Measurements from ENCODE around the gene STK38. TPM values are rescaled to one million over a fixed set of nuclear protein-coding genes. Genes with fewer than 3 reads are reported as not detected.

The STK38 gene
- total RNA-seq, 1 experiment from 2014 or later = 31.5 TPM

- no peaks in the 10 kb centered on the region for H3K9me3 ChIP-seq (ENCODE audit: low read length)
- H3K4me3 ChIP-seq (ENCODE audit: low read length) = no peak overlapping the region
- H3K27me3 ChIP-seq (ENCODE audit: low read length) = no peaks in the 10 kb centered on the region
- H3K36me3 ChIP-seq (ENCODE audit: insufficient read depth, low read length) = peaks cover 45% of the 10 kb centered on the region
- no peak for DNase-seq
- no peak overlapping the region for H3K4me2 ChIP-seq (ENCODE audit: low read depth, low read length, poor library complexity, severe bottlenecking)
- H4K20me1 ChIP-seq (ENCODE audit: insufficient read depth, low read depth, low read length) = no peaks in the 10 kb centered on the region
- H2AFZ ChIP-seq (ENCODE audit: low read length) = no peak overlapping the region
- no peaks in the 10 kb centered on the region for H3K9me2 ChIP-seq (replicated peaks; ENCODE audit: insufficient read depth, low read length)
- H3K27ac ChIP-seq (ENCODE audit: low read length) = no peak overlapping the region
- H3K9ac ChIP-seq (ENCODE audit: low read length) = no peak overlapping the region
- H3K79me2 ChIP-seq (ENCODE audit: low read length) = peaks cover 31% of the 10 kb centered on the region
- peaks cover 8% of the 10 kb centered on the region for H3K4me1 ChIP-seq (ENCODE audit: low read length)
Measured at GRCh38 chr6:36524871-36525270, 22.4 kb downstream of the STK38 start.

- Histone ChIP-seq H4K20me1 (ENCODE audit: insufficient read depth, low read depth, low read length) (no peaks in the 10 kb centered on the region), H2AFZ (ENCODE audit: low read length) (no peak overlapping the region), H3K4me2 (ENCODE audit: low read depth, low read length, poor library complexity, severe bottlenecking) (no peak overlapping the region), H3K27ac (ENCODE audit: low read length) (no peak overlapping the region), H3K4me3 (ENCODE audit: low read length) (no peak overlapping the region), H3K9me3 (ENCODE audit: low read length) (no peaks in the 10 kb centered on the region), H3K4me1 (ENCODE audit: low read length) (peaks cover 16% of the 10 kb centered on the region), H3K9me2 (replicated peaks; ENCODE audit: insufficient read depth, low read length) (no peaks in the 10 kb centered on the region), H3K36me3 (ENCODE audit: insufficient read depth, low read length) (peaks cover 52% of the 10 kb centered on the region), H3K27me3 (ENCODE audit: low read length) (no peaks in the 10 kb centered on the region), H3K79me2 (ENCODE audit: low read length) (peaks cover 25% of the 10 kb centered on the region), H3K9ac (ENCODE audit: low read length) (no peak overlapping the region)
- no peak for DNase-seq
Measured at GRCh38 chr6:36523936-36524499, 23.3 kb downstream of the STK38 start.

GRCh38 chr6:36523451-36523850 is 23.8 kb downstream of the STK38 start:
- no peaks in the 10 kb centered on the region for H3K9me3 ChIP-seq (ENCODE audit: low read length)
- no peak for DNase-seq
- peaks cover 55% of the 10 kb centered on the region for H3K36me3 ChIP-seq (ENCODE audit: insufficient read depth, low read length)
- peaks cover 22% of the 10 kb centered on the region for H3K4me1 ChIP-seq (ENCODE audit: low read length)
- H3K27me3 ChIP-seq (ENCODE audit: low read length) = no peaks in the 10 kb centered on the region
- no peak overlapping the region for H3K4me3 ChIP-seq (ENCODE audit: low read length)
- no peak overlapping the region for H3K27ac ChIP-seq (ENCODE audit: low read length)
- no peak overlapping the region for H2AFZ ChIP-seq (ENCODE audit: low read length)
- no peaks in the 10 kb centered on the region for H4K20me1 ChIP-seq (ENCODE audit: insufficient read depth, low read depth, low read length)
- no peaks in the 10 kb centered on the region for H3K9me2 ChIP-seq (replicated peaks; ENCODE audit: insufficient read depth, low read length)
- no peak overlapping the region for H3K9ac ChIP-seq (ENCODE audit: low read length)
- no peak overlapping the region for H3K4me2 ChIP-seq (ENCODE audit: low read depth, low read length, poor library complexity, severe bottlenecking)
- peaks cover 20% of the 10 kb centered on the region for H3K79me2 ChIP-seq (ENCODE audit: low read length)

GRCh38 chr6:36519352-36519751 is 27.9 kb downstream of the STK38 start:
- Histone ChIP-seq H2AFZ (ENCODE audit: low read length) (no peak overlapping the region), H3K27me3 (ENCODE audit: low read length) (no peaks in the 10 kb centered on the region), H4K20me1 (ENCODE audit: insufficient read depth, low read depth, low read length) (no peaks in the 10 kb centered on the region), H3K4me2 (ENCODE audit: low read depth, low read length, poor library complexity, severe bottlenecking) (no peak overlapping the region), H3K36me3 (ENCODE audit: insufficient read depth, low read length) (peaks cover 65% of the 10 kb centered on the region), H3K9me2 (replicated peaks; ENCODE audit: insufficient read depth, low read length) (no peaks in the 10 kb centered on the region), H3K27ac (ENCODE audit: low read length) (peak overlapping the region; percentile 88), H3K9me3 (ENCODE audit: low read length) (no peaks in the 10 kb centered on the region), H3K79me2 (ENCODE audit: low read length) (peaks cover 7% of the 10 kb centered on the region; the same call in 1 of the 2 replicates), H3K4me3 (ENCODE audit: low read length) (no peak overlapping the region), H3K4me1 (ENCODE audit: low read length) (peaks cover 50% of the 10 kb centered on the region), H3K9ac (ENCODE audit: low read length) (no peak overlapping the region)
- DNase-seq = no peak

- H3K27ac ChIP-seq (ENCODE audit: low read length) = peak overlapping the region; percentile 88
- no peaks in the 10 kb centered on the region for H3K27me3 ChIP-seq (ENCODE audit: low read length)
- peak overlapping the region; percentile 69 for H3K4me2 ChIP-seq (ENCODE audit: low read depth, low read length, poor library complexity, severe bottlenecking)
- DNase-seq = peak; percentile 51
- H3K9me2 ChIP-seq (replicated peaks; ENCODE audit: insufficient read depth, low read length) = no peaks in the 10 kb centered on the region
- peaks cover 59% of the 10 kb centered on the region for H3K36me3 ChIP-seq (ENCODE audit: insufficient read depth, low read length)
- H3K9me3 ChIP-seq (ENCODE audit: low read length) = no peaks in the 10 kb centered on the region
- H2AFZ ChIP-seq (ENCODE audit: low read length) = no peak overlapping the region
- peaks cover 7% of the 10 kb centered on the region; the same call in 1 of the 2 replicates for H3K79me2 ChIP-seq (ENCODE audit: low read length)
- peak overlapping the region; percentile 47 for H3K9ac ChIP-seq (ENCODE audit: low read length)
- peak overlapping the region; percentile 44 for H3K4me3 ChIP-seq (ENCODE audit: low read length)
- H3K4me1 ChIP-seq (ENCODE audit: low read length) = peaks cover 50% of the 10 kb centered on the region
- H4K20me1 ChIP-seq (ENCODE audit: insufficient read depth, low read depth, low read length) = no peaks in the 10 kb centered on the region
Measured at GRCh38 chr6:36517408-36517807, 29.9 kb downstream of the STK38 start.

- Histone ChIP-seq H3K4me1 (ENCODE audit: low read length) (peaks cover 50% of the 10 kb centered on the region), H2AFZ (ENCODE audit: low read length) (no peak overlapping the region), H3K9ac (ENCODE audit: low read length) (peak overlapping the region; percentile 47), H3K27me3 (ENCODE audit: low read length) (no peaks in the 10 kb centered on the region), H3K4me2 (ENCODE audit: low read depth, low read length, poor library complexity, severe bottlenecking) (peak overlapping the region; percentile 69), H3K36me3 (ENCODE audit: insufficient read depth, low read length) (peaks cover 61% of the 10 kb centered on the region), H3K79me2 (ENCODE audit: low read length) (peaks cover 7% of the 10 kb centered on the region; the same call in 1 of the 2 replicates), H4K20me1 (ENCODE audit: insufficient read depth, low read depth, low read length) (no peaks in the 10 kb centered on the region), H3K9me3 (ENCODE audit: low read length) (no peaks in the 10 kb centered on the region), H3K27ac (ENCODE audit: low read length) (peak overlapping the region; percentile 88), H3K4me3 (ENCODE audit: low read length) (peak overlapping the region; percentile 44), H3K9me2 (replicated peaks; ENCODE audit: insufficient read depth, low read length) (no peaks in the 10 kb centered on the region)
- DNase-seq = no peak
Measured at GRCh38 chr6:36516988-36517387, 30.3 kb downstream of the STK38 start.

- Histone ChIP-seq H3K4me3 (ENCODE audit: low read length) (no peak overlapping the region), H3K9me2 (replicated peaks; ENCODE audit: insufficient read depth, low read length) (no peaks in the 10 kb centered on the region), H3K27ac (ENCODE audit: low read length) (peak overlapping the region; percentile 88), H4K20me1 (ENCODE audit: insufficient read depth, low read depth, low read length) (no peaks in the 10 kb centered on the region), H3K9me3 (ENCODE audit: low read length) (no peaks in the 10 kb centered on the region), H3K4me2 (ENCODE audit: low read depth, low read length, poor library complexity, severe bottlenecking) (peak overlapping the region; percentile 69), H3K4me1 (ENCODE audit: low read length) (peaks cover 50% of the 10 kb centered on the region), H2AFZ (ENCODE audit: low read length) (no peak overlapping the region), H3K36me3 (ENCODE audit: insufficient read depth, low read length) (peaks cover 58% of the 10 kb centered on the region), H3K9ac (ENCODE audit: low read length) (no peak overlapping the region), H3K79me2 (ENCODE audit: low read length) (peaks cover 7% of the 10 kb centered on the region; the same call in 1 of the 2 replicates), H3K27me3 (ENCODE audit: low read length) (no peaks in the 10 kb centered on the region)
- DNase-seq = no peak
Measured at GRCh38 chr6:36516559-36516958, 30.7 kb downstream of the STK38 start.

- Histone ChIP-seq H3K4me3 (ENCODE audit: low read length) (no peak overlapping the region), H4K20me1 (ENCODE audit: insufficient read depth, low read depth, low read length) (no peaks in the 10 kb centered on the region), H3K9me2 (replicated peaks; ENCODE audit: insufficient read depth, low read length) (no peaks in the 10 kb centered on the region)
Measured at GRCh38 chr6:36515844-36516243, 31.4 kb downstream of the STK38 start.

More at GRCh38 chr6:36515844-36516243, 31.4 kb downstream of the STK38 start:
- H3K27ac ChIP-seq (ENCODE audit: low read length) = 0 out of 2 replicates have a peak overlapping the region, but pooled peaks have one; percentile 88
- no peak overlapping the region for H3K4me2 ChIP-seq (ENCODE audit: low read depth, low read length, poor library complexity, severe bottlenecking)
- H2AFZ ChIP-seq (ENCODE audit: low read length) = no peak overlapping the region
- peaks cover 45% of the 10 kb centered on the region for H3K4me1 ChIP-seq (ENCODE audit: low read length)
- no peaks in the 10 kb centered on the region for H3K9me3 ChIP-seq (ENCODE audit: low read length)
- peaks cover 56% of the 10 kb centered on the region for H3K36me3 ChIP-seq (ENCODE audit: insufficient read depth, low read length)
- peaks cover 7% of the 10 kb centered on the region; the same call in 1 of the 2 replicates for H3K79me2 ChIP-seq (ENCODE audit: low read length)
- H3K27me3 ChIP-seq (ENCODE audit: low read length) = no peaks in the 10 kb centered on the region
- H3K9ac ChIP-seq (ENCODE audit: low read length) = no peak overlapping the region
- DNase-seq = no peak
